Measurements from ENCODE around the gene MTURN. TPM values are rescaled to one million over a fixed set of nuclear protein-coding genes. Genes with fewer than 3 reads are reported as not detected.
"Not testable (repeated sequence)": the region's sequence is repeated elsewhere in the genome, so short reads cannot be mapped to it uniquely, and the experiment has no call there.

The MTURN gene
- polyA plus RNA-seq, 2 donors, result 7.7 to 9.9 TPM

- 66 to 71% methylated on average over 7 of the region's 7 CpGs for WGBS, 2 donors
- no peak overlapping the region for H3K27ac ChIP-seq (ENCODE audit: low read depth in 2 of 2, low read length in 1 of 2)
Measured at GRCh38 chr7:30181736-30182522, 47.1 kb downstream of the MTURN start.

GRCh38 chr7:30182814-30183213 is 48.0 kb downstream of the MTURN start:
- Histone ChIP-seq H3K27me3 (ENCODE audit: control insufficient read depth in 1 of 2, insufficient read depth in 2 of 2, low read length in 2 of 2) (no peaks in the 10 kb centered on the region), H3K4me3 (ENCODE audit: low read depth in 1 of 2, low read length in 2 of 2) (no peak overlapping the region), H3K9me3 (ENCODE audit: control insufficient read depth in 2 of 2, insufficient read depth in 1 of 2, low read depth in 1 of 2, low read length in 1 of 2) (no peaks in the 10 kb centered on the region), H3K36me3 (ENCODE audit: control insufficient read depth in 2 of 2, insufficient read depth in 2 of 2, low read length in 1 of 2) (no peaks in the 10 kb centered on the region), H3K4me1 (ENCODE audit: control insufficient read depth in 2 of 2, insufficient read depth in 2 of 2, low read length in 1 of 2) (peaks cover 0 to 2% of the 10 kb centered on the region in 2 donors), H3K27ac (ENCODE audit: low read depth in 2 of 2, low read length in 1 of 2) (no peak overlapping the region)
- 82% methylated on average over 2 of the region's 2 CpGs for WGBS, 2 donors

More at GRCh38 chr7:30181736-30182522, 47.1 kb downstream of the MTURN start:
- Histone ChIP-seq H3K36me3 (ENCODE audit: control insufficient read depth in 2 of 2, insufficient read depth in 2 of 2, low read length in 1 of 2) (no peaks in the 10 kb centered on the region), H3K9me3 (ENCODE audit: control insufficient read depth in 2 of 2, insufficient read depth in 1 of 2, low read depth in 1 of 2, low read length in 1 of 2) (no peaks in the 10 kb centered on the region), H3K27me3 (ENCODE audit: control insufficient read depth in 1 of 2, insufficient read depth in 2 of 2, low read length in 2 of 2) (no peaks in the 10 kb centered on the region), H3K4me3 (ENCODE audit: low read depth in 1 of 2, low read length in 2 of 2) (no peak overlapping the region), H3K4me1 (ENCODE audit: control insufficient read depth in 2 of 2, insufficient read depth in 2 of 2, low read length in 1 of 2) (peaks cover 0 to 2% of the 10 kb centered on the region in 2 donors)

- 70 to 72% methylated on average over 4 of the region's 4 CpGs for WGBS, 2 donors
- Histone ChIP-seq H3K27ac (ENCODE audit: low read depth in 2 of 2, low read length in 1 of 2) (no peak overlapping the region), H3K27me3 (ENCODE audit: control insufficient read depth in 1 of 2, insufficient read depth in 2 of 2, low read length in 2 of 2) (no peaks in the 10 kb centered on the region), H3K9me3 (ENCODE audit: control insufficient read depth in 2 of 2, insufficient read depth in 1 of 2, low read depth in 1 of 2, low read length in 1 of 2) (no peaks in the 10 kb centered on the region), H3K36me3 (ENCODE audit: control insufficient read depth in 2 of 2, insufficient read depth in 2 of 2, low read length in 1 of 2) (no peaks in the 10 kb centered on the region), H3K4me3 (ENCODE audit: low read depth in 1 of 2, low read length in 2 of 2) (no peak overlapping the region), H3K4me1 (ENCODE audit: control insufficient read depth in 2 of 2, insufficient read depth in 2 of 2, low read length in 1 of 2) (peaks cover 0 to 2% of the 10 kb centered on the region in 2 donors)
Measured at GRCh38 chr7:30183749-30184369, 49.1 kb downstream of the MTURN start.

GRCh38 chr7:30184791-30185487 is 50.2 kb downstream of the MTURN start:
- Histone ChIP-seq H3K4me1 (ENCODE audit: control insufficient read depth in 2 of 2, insufficient read depth in 2 of 2, low read length in 1 of 2) (peaks cover 0 to 2% of the 10 kb centered on the region in 2 donors), H3K27me3 (ENCODE audit: control insufficient read depth in 1 of 2, insufficient read depth in 2 of 2, low read length in 2 of 2) (no peaks in the 10 kb centered on the region), H3K27ac (ENCODE audit: low read depth in 2 of 2, low read length in 1 of 2) (no peak overlapping the region), H3K4me3 (ENCODE audit: low read depth in 1 of 2, low read length in 2 of 2) (no peak overlapping the region), H3K9me3 (ENCODE audit: control insufficient read depth in 2 of 2, insufficient read depth in 1 of 2, low read depth in 1 of 2, low read length in 1 of 2) (no peaks in the 10 kb centered on the region), H3K36me3 (ENCODE audit: control insufficient read depth in 2 of 2, insufficient read depth in 2 of 2, low read length in 1 of 2) (no peaks in the 10 kb centered on the region)
- 74 to 80% methylated on average over 4 of the region's 4 CpGs for WGBS, 2 donors

GRCh38 chr7:30185496-30185895 is 50.7 kb downstream of the MTURN start:
- Histone ChIP-seq H3K27me3 (ENCODE audit: control insufficient read depth in 1 of 2, insufficient read depth in 2 of 2, low read length in 2 of 2) (no peaks in the 10 kb centered on the region), H3K4me3 (ENCODE audit: low read depth in 1 of 2, low read length in 2 of 2) (no peak overlapping the region), H3K27ac (ENCODE audit: low read depth in 2 of 2, low read length in 1 of 2) (no peak overlapping the region), H3K9me3 (ENCODE audit: control insufficient read depth in 2 of 2, insufficient read depth in 1 of 2, low read depth in 1 of 2, low read length in 1 of 2) (no peaks in the 10 kb centered on the region), H3K36me3 (ENCODE audit: control insufficient read depth in 2 of 2, insufficient read depth in 2 of 2, low read length in 1 of 2) (no peaks in the 10 kb centered on the region), H3K4me1 (ENCODE audit: control insufficient read depth in 2 of 2, insufficient read depth in 2 of 2, low read length in 1 of 2) (peaks cover 0 to 2% of the 10 kb centered on the region in 2 donors)

- Histone ChIP-seq H3K4me1 (ENCODE audit: control insufficient read depth in 2 of 2, insufficient read depth in 2 of 2, low read length in 1 of 2) (peaks cover 0 to 4% of the 10 kb centered on the region in 2 donors), H3K36me3 (ENCODE audit: control insufficient read depth in 2 of 2, insufficient read depth in 2 of 2, low read length in 1 of 2) (no peaks in the 10 kb centered on the region), H3K9me3 (ENCODE audit: control insufficient read depth in 2 of 2, insufficient read depth in 1 of 2, low read depth in 1 of 2, low read length in 1 of 2) (no peaks in the 10 kb centered on the region), H3K27me3 (ENCODE audit: control insufficient read depth in 1 of 2, insufficient read depth in 2 of 2, low read length in 2 of 2) (no peaks in the 10 kb centered on the region), H3K27ac (ENCODE audit: low read depth in 2 of 2, low read length in 1 of 2) (no peak overlapping the region), H3K4me3 (ENCODE audit: low read depth in 1 of 2, low read length in 2 of 2) (no peak overlapping the region)
- WGBS, 2 donors, result 52 to 72% methylated on average over 1 of the region's 1 CpG
Measured at GRCh38 chr7:30186725-30187124, 51.9 kb downstream of the MTURN start.

- Histone ChIP-seq H3K4me3 (ENCODE audit: low read depth in 1 of 2, low read length in 2 of 2) (no peak overlapping the region), H3K4me1 (ENCODE audit: control insufficient read depth in 2 of 2, insufficient read depth in 2 of 2, low read length in 1 of 2) (peaks cover 0 to 2% of the 10 kb centered on the region in 2 donors), H3K27me3 (ENCODE audit: control insufficient read depth in 1 of 2, insufficient read depth in 2 of 2, low read length in 2 of 2) (no peaks in the 10 kb centered on the region), H3K9me3 (ENCODE audit: control insufficient read depth in 2 of 2, insufficient read depth in 1 of 2, low read depth in 1 of 2, low read length in 1 of 2) (no peaks in the 10 kb centered on the region), H3K27ac (ENCODE audit: low read depth in 2 of 2, low read length in 1 of 2) (no peak overlapping the region), H3K36me3 (ENCODE audit: control insufficient read depth in 2 of 2, insufficient read depth in 2 of 2, low read length in 1 of 2) (no peaks in the 10 kb centered on the region)
- 76 to 83% methylated on average over 1 of the region's 1 CpG for WGBS, 2 donors
Measured at GRCh38 chr7:30187513-30187912, 52.7 kb downstream of the MTURN start.

- not testable (repeated sequence) for H3K36me3 ChIP-seq (ENCODE audit: control insufficient read depth in 2 of 2, insufficient read depth in 2 of 2, low read length in 1 of 2); H3K27me3 ChIP-seq (ENCODE audit: control insufficient read depth in 1 of 2, insufficient read depth in 2 of 2, low read length in 2 of 2); H3K4me1 ChIP-seq (ENCODE audit: control insufficient read depth in 2 of 2, insufficient read depth in 2 of 2, low read length in 1 of 2); H3K27ac ChIP-seq (ENCODE audit: low read depth in 2 of 2, low read length in 1 of 2); H3K4me3 ChIP-seq (ENCODE audit: low read depth in 1 of 2, low read length in 2 of 2); H3K9me3 ChIP-seq (ENCODE audit: control insufficient read depth in 2 of 2, insufficient read depth in 1 of 2, low read depth in 1 of 2, low read length in 1 of 2)
- 78 to 92% methylated on average over 2 of the region's 2 CpGs for WGBS, 2 donors
Measured at GRCh38 chr7:30188381-30188780, 53.6 kb downstream of the MTURN start.

GRCh38 chr7:30188811-30189210 is 54.0 kb downstream of the MTURN start:
- Histone ChIP-seq H3K9me3 (ENCODE audit: control insufficient read depth in 2 of 2, insufficient read depth in 1 of 2, low read depth in 1 of 2, low read length in 1 of 2) (no peaks in the 10 kb centered on the region), H3K36me3 (ENCODE audit: control insufficient read depth in 2 of 2, insufficient read depth in 2 of 2, low read length in 1 of 2) (no peaks in the 10 kb centered on the region), H3K27ac (ENCODE audit: low read depth in 2 of 2, low read length in 1 of 2) (no peak overlapping the region), H3K4me1 (ENCODE audit: control insufficient read depth in 2 of 2, insufficient read depth in 2 of 2, low read length in 1 of 2) (peaks cover 0 to 2% of the 10 kb centered on the region in 2 donors), H3K4me3 (ENCODE audit: low read depth in 1 of 2, low read length in 2 of 2) (no peak overlapping the region), H3K27me3 (ENCODE audit: control insufficient read depth in 1 of 2, insufficient read depth in 2 of 2, low read length in 2 of 2) (no peaks in the 10 kb centered on the region)
- 51 to 62% methylated on average over 2 of the region's 2 CpGs for WGBS, 2 donors
